A673 (cell line): ENCODE data around the gene MYT1. TPM values are rescaled to one million over a fixed set of nuclear protein-coding genes. Genes with fewer than 3 reads are reported as not detected.
A peak's percentile ranks its signal among the peaks of the same experiment; 100 is the strongest.

Source experiments
- BruUV-seq: library from RNA; stranded (reverse); fragments of 400-500 nt; replicated peaks from 2 replicates; lab custom pipeline; 2021; lab: Mats Ljungman, UMichigan
- CTCF ChIA-PET: fragments of 300-600 bp; sonication (Branson Sonifier 250); formaldehyde crosslinking; loops from one replicate; lab custom pipeline; 2022; ENCODE audit warnings: antibody characterized with exemption; lab: Charles Lee
- POLR2A ChIA-PET: fragments of 300-600 bp; sonication (Branson Sonifier 250); formaldehyde crosslinking; loops from one replicate; lab custom pipeline; 2022; ENCODE audit warnings: antibody characterized with exemption; ENCODE audit not compliant: low non-redundant PET; lab: Charles Lee
- DNase-seq: peaks from one replicate; pipeline ENCODE4 v3.0.0-alpha.2; 2015; ENCODE audit warnings: low spot score
- H3K27ac ChIP-seq: fragments of 200-600 bp; sonication (generic); 2 replicates; pipeline ENCODE4 v1.5.1; 2016; ENCODE audit warnings: mixed run types, low read depth, mild to moderate bottlenecking, mixed read lengths, antibody characterized with exemption, low read length; ENCODE audit not compliant: poor library complexity, severe bottlenecking
- H3K27me3 ChIP-seq: fragments of 200-600 bp; sonication (generic); replicated peaks from 2 replicates; pipeline ENCODE4 v1.6.1; 2017; ENCODE audit warnings: mixed run types, low read depth, mild to moderate bottlenecking, mixed read lengths, antibody characterized with exemption, low read length; ENCODE audit not compliant: insufficient read depth, poor library complexity
- H3K36me3 ChIP-seq: fragments of 200-600 bp; sonication (generic); 2 replicates; pipeline ENCODE4 v1.6.1; 2016; ENCODE audit warnings: mixed run types, mild to moderate bottlenecking, mixed read lengths, antibody characterized with exemption, low read length; ENCODE audit not compliant: insufficient read depth, poor library complexity, severe bottlenecking
- H3K4me1 ChIP-seq: fragments of 200-600 bp; sonication (generic); 2 replicates; pipeline ENCODE4 v1.6.1; 2017; ENCODE audit warnings: mixed run types, mild to moderate bottlenecking, mixed read lengths, antibody characterized with exemption, low read length; ENCODE audit not compliant: insufficient read depth, poor library complexity, severe bottlenecking
- H3K4me3 ChIP-seq: fragments of 200-600 bp; sonication (generic); 2 replicates; pipeline ENCODE4 v1.5.1; 2016; ENCODE audit warnings: low read depth, mixed run types, mild to moderate bottlenecking, mixed read lengths, low read length; ENCODE audit not compliant: poor library complexity, severe bottlenecking
- H3K9me3 ChIP-seq: fragments of 200-600 bp; sonication (generic); 2 replicates; pipeline ENCODE4 v1.6.1; 2016; ENCODE audit warnings: mixed run types, low read depth, mild to moderate bottlenecking, mixed read lengths, antibody characterized with exemption, low read length; ENCODE audit not compliant: poor library complexity, severe bottlenecking
- CTCF ChIP-seq: fragments of 300-800, 200-600 bp; sonication (generic); conservative IDR thresholded peaks from 2 replicates; pipeline ENCODE4 v1.5.1; 2017; ENCODE audit warnings: low read depth, mild to moderate bottlenecking, antibody characterized with exemption, low read length, moderate library complexity, mixed read lengths
- EZH2 ChIP-seq: fragments of 200-600 bp; sonication (generic); IDR thresholded peaks from 2 replicates; pipeline ENCODE4 v1.6.1; 2017; ENCODE audit warnings: borderline replicate concordance, low read depth, mild to moderate bottlenecking, mixed read lengths, antibody characterized with exemption, low read length; ENCODE audit not compliant: poor library complexity, severe bottlenecking
- intact Hi-C: fragments of 100-400 bp; cut with micrococcal nuclease; formaldehyde crosslinking; loops from one replicate; pipeline ENCODE4 v1.10.0; 2022; ENCODE audit not compliant: unreplicated experiment
- total RNA-seq: library from RNA; stranded (reverse); gene quantifications from 2 replicates; pipeline ENCODE4 v1.2.3, GENCODE V29; 2021

Gene MYT1
- total RNA-seq, 1 experiment from 2014 or later, result not detected

- peaks cover 74% of the 10 kb centered on the region for H3K27me3 ChIP-seq
- no peak overlapping the region for H3K27ac ChIP-seq
- ChIA-PET POLR2A (no interaction called here), CTCF (no interaction called here)
- peak; percentile 62 for DNase-seq
- TF ChIP-seq EZH2, result peak; percentile 82
- no peak for TF ChIP-seq CTCF
- no peaks in the 10 kb centered on the region for H3K9me3 ChIP-seq
- no peaks in the 10 kb centered on the region for H3K4me1 ChIP-seq
- intact Hi-C loops, result no loop called here
- BruUV-seq, result no TSS peak
- H3K36me3 ChIP-seq, result no peaks in the 10 kb centered on the region
- no peak overlapping the region for H3K4me3 ChIP-seq
These were observed 2.7 kb upstream of the MYT1 start for GRCh38 chr20:64161356-64162238.

GRCh38 chr20:64162239-64162910 lies 1.9 kb upstream of the MYT1 start:
- no peaks in the 10 kb centered on the region for H3K36me3 ChIP-seq
- BruUV-seq, result no TSS peak
- H3K4me3 ChIP-seq, result no peak overlapping the region
- TF ChIP-seq EZH2, result no peak
- TF ChIP-seq CTCF, result no peak
- H3K27ac ChIP-seq, result no peak overlapping the region
- no peak for DNase-seq
- H3K27me3 ChIP-seq, result peaks cover 82% of the 10 kb centered on the region
- intact Hi-C loops, result no loop called here
- no peaks in the 10 kb centered on the region for H3K9me3 ChIP-seq
- ChIA-PET POLR2A (no interaction called here), CTCF (no interaction called here)
- no peaks in the 10 kb centered on the region for H3K4me1 ChIP-seq

GRCh38 chr20:64163776-64164122 lies 503 bp upstream of the MYT1 start:
- intact Hi-C loops, result no loop called here
- Histone ChIP-seq H3K27me3 (peaks cover 96% of the 10 kb centered on the region), H3K9me3 (no peaks in the 10 kb centered on the region), H3K27ac (no peak overlapping the region), H3K36me3 (no peaks in the 10 kb centered on the region), H3K4me3 (no peak overlapping the region), H3K4me1 (no peaks in the 10 kb centered on the region)
- no peak for DNase-seq
- ChIA-PET POLR2A (no interaction called here), CTCF (no interaction called here)
- BruUV-seq, result no TSS peak
- TF ChIP-seq EZH2 (peak; percentile 55), CTCF (no peak)
